Gastrocnemius medialis (tissue), 4 donors: ENCODE data around the gene BCLAF1.

Source experiments
- POLR2A ChIP-seq, 2 donors: fragments of 450-650 bp; IDR thresholded peaks; one replicate each; pipeline ENCODE4 v1.6.1; 2017; ENCODE audit warnings: antibody characterized with exemption in 2 of 2, mild to moderate bottlenecking in 2 of 2, moderate library complexity in 2 of 2
- TF ChIP-seq, protein P1 (sequence below), 5 experiments: fragments of 450-650 bp in 3 of 5; fragments of 200-600 bp in 2 of 5; sonication (generic) in 2 of 5; IDR thresholded peaks in 4 of 5; conservative IDR thresholded peaks in 1 of 5; 1 replicate in 4 of 5; 2 replicates in 1 of 5; pipeline ENCODE4 v1.5.1; 2016 to 2019; ENCODE audit warnings: antibody characterized with exemption in 5 of 5, mild to moderate bottlenecking in 3 of 5, moderate library complexity in 3 of 5

GRCh38 chr6:136228814-136229213, 60.8 kb downstream of the BCLAF1 start:
- TF ChIP-seq, protein P1, sequence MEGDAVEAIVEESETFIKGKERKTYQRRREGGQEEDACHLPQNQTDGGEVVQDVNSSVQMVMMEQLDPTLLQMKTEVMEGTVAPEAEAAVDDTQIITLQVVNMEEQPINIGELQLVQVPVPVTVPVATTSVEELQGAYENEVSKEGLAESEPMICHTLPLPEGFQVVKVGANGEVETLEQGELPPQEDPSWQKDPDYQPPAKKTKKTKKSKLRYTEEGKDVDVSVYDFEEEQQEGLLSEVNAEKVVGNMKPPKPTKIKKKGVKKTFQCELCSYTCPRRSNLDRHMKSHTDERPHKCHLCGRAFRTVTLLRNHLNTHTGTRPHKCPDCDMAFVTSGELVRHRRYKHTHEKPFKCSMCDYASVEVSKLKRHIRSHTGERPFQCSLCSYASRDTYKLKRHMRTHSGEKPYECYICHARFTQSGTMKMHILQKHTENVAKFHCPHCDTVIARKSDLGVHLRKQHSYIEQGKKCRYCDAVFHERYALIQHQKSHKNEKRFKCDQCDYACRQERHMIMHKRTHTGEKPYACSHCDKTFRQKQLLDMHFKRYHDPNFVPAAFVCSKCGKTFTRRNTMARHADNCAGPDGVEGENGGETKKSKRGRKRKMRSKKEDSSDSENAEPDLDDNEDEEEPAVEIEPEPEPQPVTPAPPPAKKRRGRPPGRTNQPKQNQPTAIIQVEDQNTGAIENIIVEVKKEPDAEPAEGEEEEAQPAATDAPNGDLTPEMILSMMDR (IDR thresholded peaks at IDR 0.05 in 4 of 5, conservative IDR thresholded peaks at IDR 0.05 in 1 of 5) = no peak
- no peak for TF ChIP-seq POLR2A (IDR thresholded peaks at IDR 0.05)
